OCI-LY7 (cell line): Measurements from ENCODE around the gene SGPL1.

Source experiments
- CTCF ChIP-seq: fragments of 200-600 bp; sonication (generic); conservative IDR thresholded peaks from 2 replicates; pipeline ENCODE4 v1.5.1; 2014; ENCODE audit warnings: mild to moderate bottlenecking, antibody characterized with exemption, low read length, moderate library complexity, mixed read lengths
- EZH2phosphoT487 ChIP-seq: fragments of 200-600 bp; sonication (generic); IDR thresholded peaks from 2 replicates; pipeline ENCODE4 v1.6.1; 2018; ENCODE audit warnings: low read depth, borderline replicate concordance, mild to moderate bottlenecking, mixed run types, antibody characterized with exemption, low read length, moderate library complexity, mixed read lengths

DNA sequence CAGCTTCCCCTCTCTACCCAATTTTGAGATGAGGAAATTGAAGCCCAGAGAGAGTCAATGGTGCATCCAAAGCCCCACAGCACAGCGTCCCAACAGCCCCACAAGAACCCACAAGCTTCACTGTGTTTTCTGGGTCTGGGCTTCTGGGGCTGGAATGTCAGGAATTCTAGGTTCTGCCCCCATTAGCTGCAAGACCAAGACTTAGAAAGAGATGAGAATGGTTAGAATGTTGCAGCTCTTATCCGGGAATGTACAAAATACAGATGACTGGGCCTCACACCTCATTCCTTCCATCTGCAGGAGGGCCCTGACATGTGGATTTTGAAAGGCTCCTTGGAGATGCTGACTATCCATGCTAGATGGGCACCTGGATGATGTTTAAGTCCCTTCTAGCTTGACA, 6.0 kb upstream of the SGPL1 start:
- no peak for TF ChIP-seq CTCF
- no peak for TF ChIP-seq EZH2phosphoT487
